Mucosa of rectum (tissue), 2 donors: ENCODE data around the gene ADARB2.
"Not testable (repeated sequence)": the region's sequence is repeated elsewhere in the genome, so short reads cannot be mapped to it uniquely, and the experiment has no call there.

Source experiments
- H3K27ac ChIP-seq, 2 donors: one replicate each; pipeline ENCODE4 v1.7.0; 2013; ENCODE audit warnings: inconsistent platforms in 2 of 2, low read depth in 2 of 2, low read length in 2 of 2
- H3K27me3 ChIP-seq, 2 donors: one replicate each; pipeline ENCODE4 v1.7.0; 2013; ENCODE audit warnings: low read length in 2 of 2; ENCODE audit not compliant: control insufficient read depth in 2 of 2, insufficient read depth in 2 of 2
- H3K36me3 ChIP-seq, 2 donors: one replicate each; pipeline ENCODE4 v1.7.0; 2013; ENCODE audit warnings: low read length in 2 of 2; ENCODE audit not compliant: control insufficient read depth in 2 of 2, insufficient read depth in 2 of 2
- H3K4me1 ChIP-seq, 2 donors: one replicate each; pipeline ENCODE4 v1.7.0; 2013; ENCODE audit warnings: low read length in 2 of 2, mild to moderate bottlenecking in 1 of 2; ENCODE audit not compliant: control insufficient read depth in 2 of 2, insufficient read depth in 2 of 2
- H3K4me3 ChIP-seq, 2 donors: one replicate each; pipeline ENCODE4 v1.7.0; 2013; ENCODE audit warnings: low read length in 2 of 2
- H3K9ac ChIP-seq, 2 donors: one replicate each; pipeline ENCODE4 v1.7.0; 2013; ENCODE audit warnings: low read length in 2 of 2, low read depth in 1 of 2, mild to moderate bottlenecking in 1 of 2
- H3K9me3 ChIP-seq, 2 donors: one replicate each; pipeline ENCODE4 v1.7.0; 2013; ENCODE audit warnings: low read length in 2 of 2; ENCODE audit not compliant: control insufficient read depth in 2 of 2
- donor health status: healthy.
- donor health status: Normal muscosa, but diverticular disease.

The ADARB2 gene

GRCh38 chr10:1358860-1359625 is 378.3 kb downstream of the ADARB2 start:
- Histone ChIP-seq H3K9ac (no peak overlapping the region), H3K27me3 (no peaks in the 10 kb centered on the region), H3K4me1 (no peaks in the 10 kb centered on the region), H3K4me3 (no peak overlapping the region), H3K9me3 (no peaks in the 10 kb centered on the region), H3K36me3 (no peaks in the 10 kb centered on the region), H3K27ac (no peak overlapping the region)

GRCh38 chr10:1358147-1358546 is 379.2 kb downstream of the ADARB2 start:
- Histone ChIP-seq H3K27me3 (no peaks in the 10 kb centered on the region), H3K27ac (no peak overlapping the region), H3K4me1 (no peaks in the 10 kb centered on the region), H3K4me3 (no peak overlapping the region), H3K9ac (no peak overlapping the region), H3K9me3 (no peaks in the 10 kb centered on the region), H3K36me3 (no peaks in the 10 kb centered on the region)

GRCh38 chr10:1356349-1356748 is 381.0 kb downstream of the ADARB2 start:
- Histone ChIP-seq H3K27ac (no peak overlapping the region), H3K9ac (no peak overlapping the region), H3K4me1 (no peaks in the 10 kb centered on the region), H3K9me3 (no peaks in the 10 kb centered on the region), H3K4me3 (no peak overlapping the region), H3K36me3 (no peaks in the 10 kb centered on the region), H3K27me3 (no peaks in the 10 kb centered on the region)

- H3K27me3 ChIP-seq: no peaks in the 10 kb centered on the region
- no peaks in the 10 kb centered on the region for H3K36me3 ChIP-seq
- H3K9ac ChIP-seq: no peak overlapping the region
- no peaks in the 10 kb centered on the region for H3K4me1 ChIP-seq
- H3K27ac ChIP-seq: no peak overlapping the region
- no peak overlapping the region for H3K4me3 ChIP-seq
- no peaks in the 10 kb centered on the region for H3K9me3 ChIP-seq
Measured at GRCh38 chr10:1354809-1355710, 382.3 kb downstream of the ADARB2 start.

GRCh38 chr10:1352296-1352695 is 385.0 kb downstream of the ADARB2 start:
- not testable (repeated sequence) for H3K27ac ChIP-seq, H3K36me3 ChIP-seq, H3K9me3 ChIP-seq, H3K9ac ChIP-seq, H3K4me3 ChIP-seq, H3K27me3 ChIP-seq, H3K4me1 ChIP-seq

- Histone ChIP-seq H3K4me3 (no peak overlapping the region), H3K4me1 (no peaks in the 10 kb centered on the region), H3K27me3 (no peaks in the 10 kb centered on the region), H3K36me3 (no peaks in the 10 kb centered on the region), H3K9ac (no peak overlapping the region), H3K9me3 (no peaks in the 10 kb centered on the region), H3K27ac (no peak overlapping the region)
Measured at GRCh38 chr10:1348773-1349050, 388.6 kb downstream of the ADARB2 start.

GRCh38 chr10:1347962-1348772 is 389.2 kb downstream of the ADARB2 start:
- no peaks in the 10 kb centered on the region for H3K36me3 ChIP-seq
- no peak overlapping the region for H3K9ac ChIP-seq
- H3K4me1 ChIP-seq: no peaks in the 10 kb centered on the region
- H3K4me3 ChIP-seq: no peak overlapping the region
- H3K27me3 ChIP-seq: no peaks in the 10 kb centered on the region
- H3K9me3 ChIP-seq: no peaks in the 10 kb centered on the region
- no peak overlapping the region for H3K27ac ChIP-seq

GRCh38 chr10:1347525-1347924 is 389.8 kb downstream of the ADARB2 start:
- Histone ChIP-seq H3K27me3 (no peaks in the 10 kb centered on the region), H3K36me3 (no peaks in the 10 kb centered on the region), H3K9ac (no peak overlapping the region), H3K4me1 (no peaks in the 10 kb centered on the region), H3K4me3 (no peak overlapping the region), H3K9me3 (no peaks in the 10 kb centered on the region), H3K27ac (no peak overlapping the region)

- H3K36me3 ChIP-seq: no peaks in the 10 kb centered on the region
- no peak overlapping the region for H3K27ac ChIP-seq
- H3K9ac ChIP-seq: no peak overlapping the region
- no peaks in the 10 kb centered on the region for H3K27me3 ChIP-seq
- no peaks in the 10 kb centered on the region for H3K4me1 ChIP-seq
- H3K4me3 ChIP-seq: no peak overlapping the region
- H3K9me3 ChIP-seq: no peaks in the 10 kb centered on the region
Measured at GRCh38 chr10:1346201-1346600, 391.1 kb downstream of the ADARB2 start.

GRCh38 chr10:1345368-1345767 is 392.0 kb downstream of the ADARB2 start:
- Histone ChIP-seq H3K4me1 (no peaks in the 10 kb centered on the region), H3K36me3 (no peaks in the 10 kb centered on the region), H3K4me3 (no peak overlapping the region), H3K9ac (no peak overlapping the region), H3K27me3 (no peaks in the 10 kb centered on the region), H3K27ac (no peak overlapping the region), H3K9me3 (no peaks in the 10 kb centered on the region)
